ENCODE data around the gene GOSR2. TPM values are rescaled to one million over a fixed set of nuclear protein-coding genes. Genes with fewer than 3 reads are reported as not detected.

GOSR2 gene
- polyA plus RNA-seq, 4 donors: 43.3 to 59.4 (median 55.2) TPM

DNA sequence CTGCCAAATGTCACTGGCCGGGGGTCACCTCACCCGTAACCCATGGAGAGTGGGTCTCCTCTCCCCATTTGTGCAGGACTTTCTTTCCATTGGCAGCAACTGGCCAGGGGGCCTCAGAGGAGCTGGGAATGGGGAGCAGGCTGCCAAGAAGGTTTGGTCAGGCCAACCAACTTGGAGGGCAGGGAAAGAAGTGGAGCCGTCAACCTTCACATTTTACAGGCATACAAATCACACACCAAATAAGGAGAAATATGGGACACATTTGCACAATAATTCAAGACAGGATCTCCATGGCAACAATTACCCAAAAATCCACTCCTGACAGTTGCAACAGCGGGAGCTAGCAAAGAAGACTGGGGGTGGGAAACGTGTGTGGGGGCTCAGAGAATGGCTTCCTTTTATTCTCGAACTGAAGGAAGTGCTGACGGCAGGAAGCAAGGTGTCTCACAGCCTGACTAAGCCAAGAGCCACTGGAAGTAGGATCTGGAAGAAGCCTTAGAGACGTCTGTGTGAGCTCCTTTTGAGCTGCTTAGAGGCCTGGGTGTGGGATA lies 35.2 kb downstream of the GOSR2 start:
- DNase-seq (ENCODE audit: low read depth in 4 of 4, low spot score in 3 of 4): no peak

DNA sequence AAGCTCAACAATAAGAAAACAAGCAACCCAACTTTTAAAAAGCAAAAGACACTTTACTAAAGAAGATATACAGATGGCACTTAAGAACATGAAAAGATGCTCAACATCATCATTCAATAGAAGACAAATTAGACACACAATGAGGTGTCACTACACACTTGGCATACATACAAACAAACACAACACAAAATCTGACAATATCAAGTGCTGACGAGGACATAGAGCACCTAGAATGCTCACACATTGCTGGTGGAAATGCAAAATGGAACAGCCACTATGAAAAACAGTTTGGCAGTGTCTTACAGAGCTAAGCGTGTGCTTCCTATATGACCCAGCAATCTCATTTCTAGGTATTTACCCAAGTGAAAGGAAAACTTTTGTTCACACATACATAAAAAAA lies 37.2 kb downstream of the GOSR2 start:
- no peak for DNase-seq (ENCODE audit: low read depth in 4 of 4, low spot score in 3 of 4)

DNA sequence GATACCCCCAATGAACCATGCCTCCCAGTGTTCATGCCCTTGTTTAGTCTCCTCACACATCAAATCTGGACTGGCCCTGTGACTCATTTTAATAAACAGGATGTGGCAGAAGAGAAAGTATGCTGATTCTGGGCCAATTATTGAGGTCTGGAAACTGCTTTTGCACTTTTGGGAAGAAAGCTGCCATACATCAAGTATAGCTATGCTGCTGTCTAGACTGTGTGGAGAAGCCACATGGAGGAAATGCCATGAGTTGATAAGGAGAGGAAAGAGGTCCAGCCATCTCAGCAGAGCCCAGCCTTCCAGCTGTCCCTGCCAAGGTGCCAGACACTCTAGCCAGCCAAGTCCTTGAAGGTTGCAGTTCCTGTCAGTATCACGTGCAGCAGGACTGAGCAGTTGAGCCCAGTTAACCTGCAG lies 39.4 kb downstream of the GOSR2 start:
- DNase-seq (ENCODE audit: low read depth in 4 of 4, low spot score in 3 of 4): no peak

DNA sequence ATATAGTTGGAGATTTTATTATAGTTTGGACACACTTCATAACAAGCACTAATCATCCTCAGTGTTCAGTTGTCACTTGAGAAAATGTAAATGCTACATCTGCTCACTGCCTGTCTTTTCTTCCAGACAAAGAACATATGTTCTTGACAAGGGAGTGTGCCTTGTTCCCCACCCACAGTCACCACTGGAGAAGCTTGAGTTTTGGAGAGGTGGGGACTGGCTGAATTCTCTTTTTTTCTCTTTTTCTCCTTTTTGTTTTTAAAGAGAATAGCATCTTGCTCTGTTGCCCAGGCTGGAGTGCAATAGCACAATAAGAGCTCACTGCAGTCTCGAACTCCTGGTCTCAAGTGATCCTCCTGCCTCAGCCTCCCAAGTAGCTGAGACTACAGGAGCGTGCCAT lies 40.6 kb downstream of the GOSR2 start:
- DNase-seq (ENCODE audit: low read depth in 4 of 4, low spot score in 3 of 4): no peak

DNA sequence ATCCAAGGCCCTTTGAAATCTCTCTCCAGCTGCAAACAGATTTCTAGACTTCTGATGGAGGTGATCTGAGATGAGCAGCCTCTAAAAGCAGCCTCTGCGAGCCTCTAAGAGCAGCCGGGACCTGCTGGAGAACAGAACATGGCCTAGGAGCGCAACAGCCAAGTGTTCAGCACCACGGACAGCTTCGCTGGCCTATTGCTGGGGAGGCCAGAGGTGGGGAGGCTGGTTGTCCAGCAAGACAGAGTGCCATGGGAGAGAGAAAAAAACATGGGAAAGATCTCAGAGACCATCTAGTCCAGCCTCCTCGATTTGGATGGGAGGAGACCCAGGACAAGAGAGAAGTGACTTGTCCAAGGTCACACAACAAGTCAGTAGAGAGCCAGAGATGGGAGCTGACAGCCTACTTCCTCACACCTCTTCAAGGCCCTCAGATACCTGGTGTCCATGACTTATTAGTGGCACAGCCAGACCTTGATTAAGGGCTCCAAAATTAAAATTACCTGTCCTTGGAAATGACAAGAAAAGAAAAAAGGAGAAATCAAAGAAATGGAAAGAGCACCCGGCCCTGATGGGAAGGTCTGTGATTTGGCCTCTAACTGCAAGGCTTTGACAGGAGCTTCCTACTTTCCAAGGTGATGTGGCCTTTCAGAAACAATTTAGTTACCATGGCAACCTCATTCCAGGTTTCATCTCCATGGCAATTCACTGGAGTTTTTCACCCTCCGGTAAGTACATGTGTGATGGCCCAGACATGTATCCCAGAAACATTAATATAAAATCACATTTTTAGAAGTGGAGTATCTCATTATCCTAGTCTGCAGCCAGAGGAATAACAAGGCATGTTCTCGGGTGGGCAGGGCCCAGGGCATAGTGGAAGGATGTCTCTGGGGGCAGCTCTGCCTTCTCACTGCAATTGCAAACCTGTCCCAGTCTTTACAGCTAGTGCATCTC lies 41.6 kb downstream of the GOSR2 start:
- DNase-seq (ENCODE audit: low read depth in 4 of 4, low spot score in 3 of 4): no peak

DNA sequence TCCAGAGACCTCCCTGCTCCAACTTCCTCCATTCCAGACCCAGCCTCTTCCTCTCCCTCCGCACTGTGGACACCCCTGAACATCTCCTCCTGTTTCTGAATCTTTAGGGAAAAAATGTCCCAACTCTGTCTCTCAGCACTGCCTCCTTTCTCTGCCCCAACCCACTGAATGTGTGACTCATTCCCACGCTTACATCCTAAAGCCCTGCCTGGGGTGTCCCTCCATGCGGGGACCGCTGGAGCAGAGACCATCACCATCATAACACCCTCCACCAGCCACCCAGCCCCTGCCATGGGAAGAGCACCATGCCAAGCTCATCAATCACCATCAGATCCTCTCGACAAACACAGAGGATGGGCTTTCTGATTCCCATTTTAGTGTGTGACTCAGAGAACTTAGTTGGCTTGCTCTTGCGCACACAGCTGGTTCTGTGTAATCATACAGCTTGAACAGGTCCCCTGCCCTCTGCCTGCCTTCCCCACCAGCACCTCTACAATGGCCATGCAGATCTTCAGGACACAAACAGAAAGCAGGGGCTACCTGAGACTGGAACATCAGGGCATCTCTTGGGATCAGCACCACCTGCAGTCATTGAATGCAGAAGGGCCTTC lies 45.4 kb downstream of the GOSR2 start:
- no peak for DNase-seq (ENCODE audit: low read depth in 4 of 4, low spot score in 3 of 4)

DNA sequence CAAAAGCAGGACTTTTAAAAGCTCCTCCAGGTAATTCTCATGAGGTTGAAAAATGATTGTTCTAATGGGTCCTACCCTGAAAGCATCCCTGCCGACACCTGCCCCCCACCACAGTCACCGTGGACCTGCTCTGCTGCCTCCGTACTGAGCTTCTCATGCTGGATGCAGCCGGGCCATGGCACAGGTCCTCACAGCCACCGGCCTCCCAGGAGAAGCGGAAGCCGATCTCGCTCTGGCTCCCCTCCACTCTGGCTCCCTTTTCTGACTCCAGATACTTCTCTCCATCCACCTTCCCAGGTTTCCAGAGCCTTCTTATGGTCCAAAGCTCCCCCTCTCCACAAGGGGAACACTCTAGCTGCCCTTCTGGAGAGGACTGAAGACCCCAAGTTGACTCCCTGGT lies 45.9 kb downstream of the GOSR2 start:
- DNase-seq (ENCODE audit: low read depth in 4 of 4, low spot score in 3 of 4): no peak

DNA sequence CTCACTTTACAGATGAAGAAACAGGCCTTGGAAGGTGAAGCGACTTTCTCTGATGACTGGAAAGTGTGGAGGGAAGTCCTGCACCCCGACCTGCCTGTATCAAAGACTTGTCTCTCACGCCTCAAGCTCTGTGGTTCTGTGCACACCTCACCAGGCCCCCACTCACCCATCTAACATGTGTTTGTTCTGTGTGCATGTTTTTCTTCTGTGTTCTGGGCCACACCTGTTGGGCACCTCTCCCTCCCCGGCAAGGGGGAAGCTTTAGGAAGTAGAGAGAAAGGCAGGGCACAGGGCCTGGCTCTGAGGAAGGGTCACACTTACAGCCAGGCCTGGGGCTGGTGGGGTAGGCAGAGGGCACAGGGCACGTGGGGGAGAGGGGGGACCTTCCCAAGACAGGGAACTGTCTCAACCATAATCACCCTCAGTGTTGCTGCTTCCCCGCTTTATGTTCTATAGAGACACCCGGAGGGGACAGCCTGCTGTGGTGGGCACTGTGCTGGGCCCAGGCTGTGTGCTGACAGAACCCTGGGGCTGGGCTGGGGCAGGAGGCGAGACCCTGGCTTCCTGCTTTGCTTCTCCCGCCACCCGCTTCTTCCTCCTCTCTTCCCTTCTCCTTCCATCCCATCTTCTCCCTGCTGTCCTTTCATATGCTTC lies 48.8 kb downstream of the GOSR2 start:
- DNase-seq (ENCODE audit: low read depth in 4 of 4, low spot score in 3 of 4): no peak

DNA sequence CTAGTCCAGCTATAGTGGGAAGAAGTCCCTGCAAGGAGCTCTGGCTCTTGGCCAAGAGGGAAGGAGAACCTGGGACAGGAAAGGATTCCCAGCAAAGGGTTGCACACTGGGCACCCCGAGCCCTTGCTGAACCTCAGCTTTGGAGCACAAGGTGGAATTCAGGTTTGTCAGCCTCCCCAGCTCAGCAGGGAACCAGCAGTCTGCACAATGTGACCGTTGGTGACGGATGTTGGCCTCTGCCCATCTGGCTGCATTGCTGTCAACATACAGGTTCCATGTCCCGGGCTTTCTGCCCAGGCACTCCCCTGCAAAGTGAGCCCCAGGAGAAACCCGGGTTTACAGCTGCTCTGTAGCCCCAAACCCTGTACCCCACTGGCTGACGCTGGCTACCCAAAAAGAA lies 49.4 kb downstream of the GOSR2 start:
- no peak for DNase-seq (ENCODE audit: low read depth in 4 of 4, low spot score in 3 of 4)

DNA sequence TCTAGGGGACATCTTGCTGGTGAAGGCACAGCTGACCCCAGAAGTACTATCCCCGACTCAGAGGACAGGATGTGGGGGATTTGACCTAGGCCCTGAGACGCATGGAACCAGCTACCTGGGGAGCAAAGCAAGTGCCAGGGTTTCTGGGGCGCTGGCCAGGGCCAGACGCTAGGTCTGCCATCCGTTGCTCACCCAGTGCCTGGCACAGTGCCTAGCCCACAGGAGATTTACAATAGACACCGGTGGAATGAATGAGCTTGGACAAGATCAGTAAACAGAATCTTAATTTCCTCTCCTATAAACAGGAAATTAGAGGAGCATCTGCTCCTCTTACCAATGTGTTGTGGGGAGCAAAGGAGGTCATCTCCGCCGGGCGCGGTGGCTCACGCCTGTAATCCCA lies 51.1 kb downstream of the GOSR2 start:
- DNase-seq (ENCODE audit: low read depth in 4 of 4, low spot score in 3 of 4): no peak

DNA sequence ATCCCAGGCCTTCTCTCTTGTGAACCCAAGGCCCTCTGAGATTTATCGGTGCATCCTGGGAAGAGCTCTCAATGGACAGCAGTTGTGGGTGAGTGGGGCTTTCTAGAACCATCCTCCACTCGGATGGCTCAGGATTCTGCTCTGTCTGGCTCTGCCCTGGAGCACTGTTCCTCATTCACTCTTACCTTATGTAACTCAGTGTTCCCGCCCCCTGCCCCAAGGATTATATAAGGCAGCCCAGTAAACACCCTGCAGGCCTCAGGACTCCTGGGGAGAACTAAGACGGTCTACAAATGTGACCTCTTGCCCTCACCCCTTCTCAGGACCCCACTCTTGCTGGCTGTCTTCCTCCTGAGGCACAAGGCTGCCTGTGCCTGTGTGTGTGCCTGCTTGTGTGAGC lies 52.3 kb downstream of the GOSR2 start:
- DNase-seq (ENCODE audit: low read depth in 4 of 4, low spot score in 3 of 4): no peak

DNA sequence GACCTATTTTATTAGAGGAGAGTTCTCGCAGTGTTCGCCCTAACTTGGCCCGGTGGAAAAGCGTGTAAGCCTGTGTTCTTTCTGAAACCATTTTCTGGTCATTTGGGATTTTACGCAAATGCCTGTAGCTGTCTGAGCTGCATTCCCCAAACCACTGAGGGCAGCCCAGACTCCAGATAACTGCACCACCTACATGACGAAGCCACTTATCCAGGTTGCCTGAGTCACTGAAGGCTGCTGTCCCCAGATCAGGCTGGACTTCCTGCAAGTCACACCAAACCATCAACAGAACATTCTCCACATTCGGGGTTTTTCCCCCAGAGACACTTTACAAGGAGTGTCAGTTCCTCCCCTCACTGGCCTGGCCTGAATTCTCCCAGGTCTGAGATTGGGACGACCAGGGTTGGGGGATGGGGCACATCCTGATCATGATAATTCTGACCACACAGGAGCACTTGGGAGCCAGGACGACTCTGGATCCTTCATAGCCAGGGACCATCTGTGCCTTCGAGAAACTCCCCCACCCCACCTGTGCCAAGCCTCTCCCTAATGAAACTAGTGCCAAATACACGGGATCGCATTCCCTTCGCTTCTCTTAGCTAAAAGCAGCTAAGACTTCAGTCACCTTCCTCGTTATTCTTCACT lies 53.8 kb downstream of the GOSR2 start:
- DNase-seq (ENCODE audit: low read depth in 4 of 4, low spot score in 3 of 4): no peak

DNA sequence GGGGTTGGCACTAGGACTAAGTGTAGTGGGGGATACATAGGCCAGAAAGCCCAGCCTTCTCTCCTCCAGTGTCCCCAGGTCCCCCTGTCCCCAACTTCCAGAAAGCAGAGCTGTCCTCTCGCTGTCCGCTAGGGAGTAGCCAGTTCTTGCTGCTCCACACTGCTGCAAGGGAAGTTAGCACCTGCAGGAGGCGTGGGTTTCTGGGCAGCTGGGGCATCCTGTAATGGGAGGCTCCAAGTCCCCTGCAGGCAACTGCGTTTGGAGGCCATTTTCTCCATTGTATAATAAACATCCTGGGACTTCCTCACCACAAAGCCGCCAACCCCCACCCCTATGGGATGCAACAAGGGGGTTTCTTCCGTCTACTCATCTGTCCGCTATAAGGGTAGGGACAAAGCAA lies 54.4 kb downstream of the GOSR2 start:
- DNase-seq (ENCODE audit: low read depth in 4 of 4, low spot score in 3 of 4): peak in 1 of 4 donors; percentile 45

DNA sequence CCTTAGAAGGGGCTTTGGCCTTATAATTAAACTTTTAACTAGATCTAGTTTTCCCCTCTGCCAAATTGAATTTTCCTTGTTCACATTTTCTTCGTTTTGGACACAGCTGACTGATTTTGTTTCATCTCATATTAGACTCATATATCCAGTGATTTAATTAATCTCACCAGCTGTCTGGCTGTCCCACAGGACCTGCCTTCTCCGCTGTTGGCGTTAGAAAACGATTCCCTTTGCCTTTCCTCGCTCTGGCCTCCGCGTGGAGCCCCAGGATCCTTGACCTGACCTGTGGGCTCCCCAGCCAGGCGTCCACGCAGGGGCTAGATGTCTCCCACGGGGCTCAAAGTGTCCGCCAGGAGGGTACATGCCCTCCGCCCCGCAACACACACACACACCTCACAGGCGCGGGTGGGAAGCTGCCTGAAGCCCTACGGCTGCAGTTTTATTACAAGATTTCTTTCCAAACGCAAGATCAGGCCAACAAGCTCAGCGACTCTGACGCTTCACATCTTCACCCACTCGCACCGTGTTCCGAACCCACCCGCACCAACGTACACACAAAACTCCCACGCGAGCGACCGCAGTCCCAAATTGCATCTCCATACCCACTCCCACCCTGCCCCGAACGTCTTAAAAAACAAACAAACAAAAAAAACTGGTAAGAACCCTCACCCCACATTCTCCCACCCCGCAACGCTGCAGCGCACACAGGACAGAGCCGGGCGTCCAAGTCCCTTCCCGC lies 55.0 kb downstream of the GOSR2 start:
- no peak for DNase-seq (ENCODE audit: low read depth in 4 of 4, low spot score in 3 of 4)

DNA sequence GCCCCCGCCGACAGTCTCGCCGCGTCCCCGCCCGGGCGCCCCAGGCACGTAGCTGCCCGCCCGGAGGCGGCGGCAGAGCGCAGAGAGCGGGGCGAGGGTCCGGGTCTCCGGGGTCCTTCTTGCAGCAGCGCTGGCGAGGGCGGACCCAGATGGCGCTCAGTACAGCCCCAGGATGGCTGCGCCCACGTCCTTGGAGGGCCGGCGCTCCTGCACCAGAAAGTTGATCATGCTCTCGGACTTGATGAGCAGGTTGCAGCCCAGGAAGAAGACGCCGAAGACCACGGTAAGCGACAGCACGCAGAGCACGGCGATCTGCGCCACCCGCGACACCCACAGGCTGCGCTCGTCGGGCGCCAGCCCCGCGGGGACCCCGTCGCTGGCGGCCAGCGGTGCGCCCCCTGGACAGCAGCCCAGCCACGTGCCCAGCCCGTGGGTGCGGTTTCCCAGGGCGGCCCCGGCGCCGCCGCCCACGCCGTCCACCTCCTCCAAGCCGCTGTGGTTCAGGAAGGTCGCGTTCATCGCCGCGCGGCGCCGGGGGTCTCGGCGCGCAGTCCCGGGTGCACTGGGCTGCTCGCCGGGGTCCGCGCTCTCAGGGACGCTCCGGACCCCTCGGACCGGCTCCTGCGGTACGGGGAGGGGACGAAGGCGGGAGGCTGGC lies 55.7 kb downstream of the GOSR2 start:
- no peak for DNase-seq (ENCODE audit: low read depth in 4 of 4, low spot score in 3 of 4)

DNA sequence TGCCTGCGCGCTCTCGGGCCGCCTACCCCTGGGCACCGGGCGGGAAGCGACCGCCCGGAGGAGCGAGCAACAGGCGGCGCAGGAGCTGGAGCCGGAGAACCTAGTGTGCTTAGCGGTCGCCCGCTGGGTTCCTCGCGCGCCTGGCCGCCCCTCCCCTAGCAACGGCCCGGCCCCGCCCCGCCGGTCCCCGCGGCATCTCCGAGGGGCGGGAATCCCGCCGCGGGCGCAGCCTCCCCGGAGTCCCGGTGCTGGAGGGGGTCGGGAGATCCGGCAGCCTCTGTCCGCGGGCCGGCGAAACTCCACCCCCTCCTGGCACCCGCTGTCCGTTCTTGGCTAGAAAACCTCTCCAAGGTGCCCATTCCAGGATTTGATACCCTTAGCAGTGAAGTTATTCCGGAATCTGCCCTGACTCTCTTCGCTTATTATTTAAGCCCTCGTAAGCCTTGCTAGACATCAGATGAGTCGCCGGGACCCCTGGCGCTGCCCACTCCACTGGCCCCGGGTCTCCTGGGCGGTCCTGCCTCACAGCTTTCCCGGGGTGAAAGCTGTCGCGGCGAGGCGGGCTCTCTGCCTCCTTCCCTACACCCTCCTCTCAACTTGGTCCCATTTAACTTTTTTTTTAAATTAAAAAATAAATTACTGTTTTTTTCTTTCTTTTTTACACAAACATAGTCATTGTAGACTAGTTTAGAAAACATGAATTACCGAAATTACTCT lies 56.3 kb downstream of the GOSR2 start, which contains the start of gene RPRML:
RPRML (minus strand) TSS at position 107 of the 717 bp plus-strand sequence. CDS start 246 bp downstream, outside the sequence.
- no peak for DNase-seq (ENCODE audit: low read depth in 4 of 4, low spot score in 3 of 4)

DNA sequence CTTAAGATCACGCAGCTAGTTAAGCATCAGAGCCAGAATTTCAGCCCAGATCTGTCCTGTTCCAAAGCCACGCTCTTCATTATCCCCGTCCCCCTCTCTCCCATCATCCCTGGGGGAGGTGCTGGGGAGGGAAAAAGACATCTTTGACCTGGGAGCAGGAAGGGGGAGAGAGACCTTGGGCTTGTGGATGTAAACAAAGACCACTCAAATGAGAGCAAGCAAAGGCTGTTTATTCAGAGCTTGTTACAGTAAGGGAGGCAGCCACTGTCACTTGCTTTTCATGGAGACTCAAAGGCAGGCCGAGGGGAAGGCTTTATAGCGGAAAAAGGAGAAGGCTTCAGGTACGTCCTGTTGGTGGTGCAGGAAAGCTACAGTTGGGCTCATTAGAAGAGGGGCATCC lies 59.6 kb downstream of the GOSR2 start:
- no peak for DNase-seq (ENCODE audit: low read depth in 4 of 4, low spot score in 3 of 4)

DNA sequence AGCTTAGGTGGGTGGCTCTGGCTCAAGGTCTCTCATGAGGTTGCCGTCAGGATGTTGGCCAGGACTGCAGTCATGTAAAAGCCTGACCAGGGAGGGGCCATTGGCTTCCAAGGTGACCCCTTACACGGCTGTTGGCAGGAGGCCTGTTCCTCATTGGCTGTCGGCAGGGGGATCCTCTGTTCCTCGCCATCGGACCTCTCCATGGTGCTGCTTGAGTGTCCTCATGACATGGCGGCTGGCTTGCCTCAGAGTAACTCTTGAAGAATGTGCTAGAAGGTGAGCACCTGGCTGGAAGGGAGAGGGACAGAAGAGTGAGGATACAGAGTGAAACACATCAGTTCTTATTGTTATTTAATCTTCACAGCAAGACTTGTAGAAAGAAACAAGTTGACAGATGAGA lies 60.8 kb downstream of the GOSR2 start:
- no peak for DNase-seq (ENCODE audit: low read depth in 4 of 4, low spot score in 3 of 4)

DNA sequence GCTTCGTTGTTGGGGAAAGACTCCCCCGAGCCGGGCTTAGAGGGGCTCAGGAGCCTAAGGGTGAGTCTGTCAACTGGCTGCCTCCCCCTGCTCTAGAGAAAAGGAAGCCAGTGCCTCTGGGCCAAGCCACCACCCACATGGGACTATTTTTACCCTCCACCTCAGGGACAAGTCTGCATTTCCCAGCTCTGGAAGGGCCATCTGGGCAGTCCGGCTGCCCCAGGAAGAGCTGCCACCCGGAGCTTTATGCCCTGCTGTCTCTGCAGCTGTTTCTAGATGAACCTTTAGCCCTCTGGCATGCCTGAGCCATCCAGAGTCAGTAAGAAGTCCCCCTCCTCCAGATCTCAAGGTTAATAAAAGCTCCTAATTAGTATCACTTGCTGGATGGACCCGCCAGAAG lies 61.4 kb downstream of the GOSR2 start:
- no peak for DNase-seq (ENCODE audit: low read depth in 4 of 4, low spot score in 3 of 4)
